Measurements from ENCODE around the gene TRABD2B. TPM values are rescaled to one million over a fixed set of nuclear protein-coding genes. Genes with fewer than 3 reads are reported as not detected.

Gene TRABD2B
- total RNA-seq, 4 donors from 2014 or later: 0.16 to 1.5 (median 0.55) TPM

- TF ChIP-seq CTCF (IDR thresholded peaks at IDR 0.05; ENCODE audit: low read depth): no peak
Measured at GRCh38 chr1:47935163-47935562, 62.0 kb downstream of the TRABD2B start.

- no peak for TF ChIP-seq CTCF (IDR thresholded peaks at IDR 0.05; ENCODE audit: low read depth)
Measured at GRCh38 chr1:47934243-47934805, 62.9 kb downstream of the TRABD2B start.

- TF ChIP-seq CTCF (IDR thresholded peaks at IDR 0.05; ENCODE audit: low read depth): no peak
Measured at GRCh38 chr1:47932743-47933142, 64.4 kb downstream of the TRABD2B start.

DNA sequence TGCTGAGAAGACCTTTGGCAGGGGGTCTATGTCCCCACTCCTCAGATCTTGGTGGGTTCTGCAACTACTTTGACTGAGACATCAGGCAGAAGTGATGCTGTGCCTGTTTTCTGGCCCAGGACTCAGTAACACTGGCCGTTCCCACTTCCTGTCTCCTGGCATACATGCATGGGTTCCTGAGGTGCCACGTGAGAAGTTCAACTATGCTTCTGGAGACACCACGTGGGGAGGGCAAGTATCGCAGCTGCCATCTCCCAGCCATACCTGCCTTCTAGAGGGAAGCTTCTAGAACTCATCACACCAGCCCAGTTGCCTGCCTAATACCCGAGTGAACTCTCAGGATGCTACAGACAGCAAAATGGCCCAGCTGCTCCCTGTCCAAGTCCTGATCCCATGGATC lies 65.8 kb downstream of the TRABD2B start:
- TF ChIP-seq CTCF (IDR thresholded peaks at IDR 0.05; ENCODE audit: low read depth): no peak

- no peak for TF ChIP-seq CTCF (IDR thresholded peaks at IDR 0.05; ENCODE audit: low read depth)
Measured at GRCh38 chr1:47930210-47930840, 66.9 kb downstream of the TRABD2B start.

DNA sequence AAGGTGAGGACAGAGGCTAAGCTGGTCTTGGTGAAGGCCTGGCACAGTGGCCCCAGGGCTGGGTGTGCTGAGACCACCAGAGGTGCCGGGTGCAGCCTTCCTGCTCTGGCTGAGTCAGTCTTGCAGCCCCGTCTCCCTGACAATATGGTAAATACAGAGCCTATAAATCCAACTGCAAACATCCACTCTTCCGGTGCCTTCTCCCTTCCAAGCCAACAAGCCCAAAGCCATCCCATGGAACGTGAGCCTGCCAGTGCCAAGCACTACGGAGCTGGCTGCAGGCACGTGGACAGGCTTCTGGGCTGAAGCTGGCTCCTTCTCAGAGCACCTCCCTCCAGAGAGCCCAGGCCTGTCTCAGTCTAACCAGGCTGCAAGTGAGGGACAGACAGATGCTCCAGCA lies 70.0 kb downstream of the TRABD2B start:
- TF ChIP-seq CTCF (IDR thresholded peaks at IDR 0.05; ENCODE audit: low read depth): no peak

- TF ChIP-seq CTCF (IDR thresholded peaks at IDR 0.05; ENCODE audit: low read depth): no peak
Measured at GRCh38 chr1:47926461-47926999, 70.7 kb downstream of the TRABD2B start.
